GM12878 (cell line): ENCODE measurements around the gene ALX4. TPM values are rescaled to one million over a fixed set of nuclear protein-coding genes. Genes with fewer than 3 reads are reported as not detected.

Experiments
- HSF1 ChIP-seq: fragments of 150-350 bp; IDR thresholded peaks from 2 replicates; pipeline ENCODE4 v1.6.1; 2014; ENCODE audit warnings: mild to moderate bottlenecking, low read depth, low read length
- IRF4 ChIP-seq: IDR thresholded peaks from 2 replicates; pipeline ENCODE4 v1.6.1; 2011; ENCODE audit warnings: low read depth, low read length
- MEF2B ChIP-seq: fragments of 450-650 bp; IDR thresholded peaks from 2 replicates; pipeline ENCODE4 v1.6.1; 2018; ENCODE audit warnings: mild to moderate bottlenecking, moderate library complexity; ENCODE audit not compliant: partially characterized antibody, poor library complexity, severe bottlenecking
- POLR2A ChIP-seq: IDR thresholded peaks from 2 replicates; pipeline ENCODE4 v1.6.1; 2011; ENCODE audit warnings: low read depth, mild to moderate bottlenecking, low read length
- POLR2AphosphoS2 ChIP-seq: IDR thresholded peaks from 2 replicates; pipeline ENCODE4 v1.6.1; 2011; ENCODE audit warnings: low read depth, mild to moderate bottlenecking, low read length, improper control_type of control experiment, moderate library complexity
- POU2F2 ChIP-seq: IDR thresholded peaks from 3 replicates; pipeline ENCODE4 v1.6.1; 2011; ENCODE audit warnings: low read depth, mild to moderate bottlenecking, low read length, borderline replicate concordance
- SREBF1 ChIP-seq: IDR thresholded peaks from 2 replicates; pipeline ENCODE4 v1.6.1; 2012; ENCODE audit warnings: mild to moderate bottlenecking, low read length
- ZNF592 ChIP-seq: fragments of 450-650 bp; IDR thresholded peaks from 2 replicates; pipeline ENCODE4 v1.6.1; 2017; ENCODE audit warnings: mild to moderate bottlenecking, moderate library complexity
- ZNF622 ChIP-seq: fragments of 450-650 bp; IDR thresholded peaks from 2 replicates; pipeline ENCODE4 v1.6.1; 2017; ENCODE audit warnings: mild to moderate bottlenecking, inconsistent platforms
- polyA plus RNA-seq, 11 experiments: library from polyadenylated mRNA; depleted of rRNA in 4 of 11; unstranded in 6 of 11; stranded (reverse) in 5 of 11; fragments of >200 nt; fragmentation: Nextera tagmentation in 4 of 11; fragmentation: Illumina TruSeq in 1 of 11; extraction: Ambion mirVana in 4 of 11; extraction: Trizol in 1 of 11; gene quantifications; 1 replicate in 1 of 11; 2 replicates in 10 of 11; pipeline versions ENCODE4 v1.2.1 to v1.2.3, GENCODE V29; 2011 to 2016; ENCODE audit warnings: inconsistent platforms in 2 of 11, missing spikeins in 2 of 11, low read depth in 1 of 11
- total RNA-seq, 4 experiments: library from RNA; depleted of rRNA in 3 of 4; stranded (reverse); fragments of >200 nt in 3 of 4; fragmentation: Illumina TruSeq in 1 of 4; extraction: Trizol in 1 of 4; gene quantifications; 2 replicates each; pipeline versions ENCODE4 v1.2.1 to v1.2.3, GENCODE V29; 2013 to 2021

Gene ALX4
- total and polyA plus RNA-seq, 10 of the 15 experiments (the other 5 are each of a cell fraction or from before 2014, with no cell fraction given): not detected

- peak; percentile 22 for TF ChIP-seq MEF2B
- no peak for TF ChIP-seq ZNF592
- TF ChIP-seq SREBF1: no peak
- no peak for TF ChIP-seq HSF1
- no peak for TF ChIP-seq POLR2AphosphoS2
- TF ChIP-seq IRF4: peak; percentile 79
- no peak for TF ChIP-seq POLR2A
- TF ChIP-seq POU2F2: peak; percentile 67; the same call in 2 of the 3 replicates
- no peak for TF ChIP-seq ZNF622
Observed at GRCh38 chr11:44351006-44351660, 41.2 kb upstream of the ALX4 start (continued).
